HG02870 (cell line): ENCODE data around the gene ARHGAP6.
"Not testable (repeated sequence)": the region's sequence is repeated elsewhere in the genome, so short reads cannot be mapped to it uniquely, and the experiment has no call there.

Experiments used
- ATAC-seq: cut with Tn5 transposase; IDR thresholded peaks from one replicate; pipeline ENCODE4 v1.9.1; 2021; ENCODE audit warnings: mild to moderate bottlenecking, moderate library complexity; ENCODE audit not compliant: unreplicated experiment

Gene ARHGAP6

DNA sequence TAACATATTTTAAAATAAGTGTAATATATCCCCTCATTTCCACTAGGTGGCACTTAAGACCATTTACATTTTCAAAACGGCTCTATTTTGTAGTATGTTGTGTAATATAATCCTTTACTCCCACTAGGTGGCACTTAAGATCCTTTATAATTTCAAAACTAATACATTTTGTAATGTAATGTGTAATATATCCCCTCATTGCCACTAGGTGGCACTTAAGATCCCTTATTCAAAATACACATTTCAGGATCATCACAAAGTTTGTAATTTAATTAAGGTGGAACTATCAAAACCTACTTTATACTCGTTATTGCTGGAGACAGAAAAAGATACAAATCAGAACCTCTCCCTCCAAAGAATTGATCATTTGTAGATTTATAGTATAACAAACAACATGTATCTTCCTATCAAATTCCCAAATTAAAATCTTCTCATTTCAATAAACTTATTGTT lies 132.5 kb downstream of the ARHGAP6 start:
- peak; percentile 89 for ATAC-seq

DNA sequence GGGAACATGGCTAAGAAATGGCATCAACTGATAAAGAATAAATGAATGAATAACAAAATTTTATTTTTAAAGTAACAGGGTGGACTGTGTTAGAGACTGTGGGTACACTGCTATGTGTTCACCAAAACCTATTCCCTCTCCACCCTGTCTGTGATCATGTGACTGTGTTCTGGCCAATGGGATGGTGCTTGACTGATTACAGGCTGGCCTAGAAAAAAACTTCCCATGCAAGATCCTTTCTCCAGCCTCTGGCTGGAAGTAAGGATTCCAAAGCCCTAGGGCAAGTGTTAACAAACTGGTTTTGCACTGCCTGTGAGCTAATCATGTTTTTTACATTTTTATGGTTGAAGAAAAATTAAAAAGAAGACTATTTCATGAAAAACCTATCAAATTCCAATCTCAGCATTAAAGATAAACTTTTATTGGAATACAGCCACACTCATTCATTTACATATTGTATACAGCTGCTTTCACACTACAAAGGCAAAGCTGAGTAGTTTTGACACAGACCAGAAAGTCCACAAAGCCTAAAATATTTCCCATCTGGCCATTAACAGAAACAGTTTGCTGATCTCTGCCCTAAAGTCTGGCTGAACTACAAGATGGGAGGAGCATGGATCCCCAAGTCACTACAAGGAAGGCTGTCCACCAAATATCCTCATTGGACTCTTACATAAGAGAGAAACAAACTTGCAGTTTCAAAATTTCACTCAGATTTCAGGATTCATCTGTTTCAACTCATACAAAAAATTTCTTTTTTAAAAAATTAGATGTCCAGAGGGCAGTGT lies 133.2 kb downstream of the ARHGAP6 start:
- ATAC-seq = no peak

DNA sequence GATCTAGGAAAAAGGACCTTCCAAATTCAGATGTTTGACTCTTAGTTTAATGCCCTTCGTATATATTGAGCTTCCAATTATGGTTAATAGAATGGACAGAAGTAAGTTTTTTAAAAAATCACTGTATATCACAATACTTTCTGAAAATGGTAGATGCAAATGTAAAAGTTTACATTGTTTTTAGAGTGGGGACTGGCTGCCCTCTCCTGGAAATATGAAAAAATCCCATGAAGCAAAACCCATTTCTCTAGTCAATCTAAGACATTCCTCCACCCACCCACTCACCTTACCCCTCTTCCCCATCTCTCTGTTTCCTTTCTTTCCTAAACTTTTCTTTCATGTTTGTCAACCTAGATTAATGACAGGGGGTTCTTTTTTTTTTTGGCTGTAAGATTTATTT lies 134.5 kb downstream of the ARHGAP6 start:
- no peak for ATAC-seq

DNA sequence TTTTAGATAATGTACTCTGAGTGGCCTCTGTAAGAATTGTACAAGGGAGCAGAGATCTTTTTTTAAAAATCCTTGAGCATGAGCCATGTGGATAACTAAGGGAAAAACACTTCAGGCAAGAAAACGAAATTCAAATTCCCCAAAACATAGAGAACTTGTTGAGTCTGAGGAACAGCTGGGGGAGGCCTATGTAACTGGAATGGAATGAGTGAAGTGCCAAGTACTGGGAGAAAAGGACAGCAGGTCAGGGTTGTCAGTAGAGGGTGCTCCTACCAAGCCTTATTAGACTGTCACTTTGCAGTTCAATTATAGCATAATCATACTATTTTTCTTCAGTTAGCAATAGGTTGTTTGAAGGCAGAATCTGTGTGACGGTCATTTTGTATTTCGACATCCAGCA lies 135.1 kb downstream of the ARHGAP6 start:
- ATAC-seq = no peak

DNA sequence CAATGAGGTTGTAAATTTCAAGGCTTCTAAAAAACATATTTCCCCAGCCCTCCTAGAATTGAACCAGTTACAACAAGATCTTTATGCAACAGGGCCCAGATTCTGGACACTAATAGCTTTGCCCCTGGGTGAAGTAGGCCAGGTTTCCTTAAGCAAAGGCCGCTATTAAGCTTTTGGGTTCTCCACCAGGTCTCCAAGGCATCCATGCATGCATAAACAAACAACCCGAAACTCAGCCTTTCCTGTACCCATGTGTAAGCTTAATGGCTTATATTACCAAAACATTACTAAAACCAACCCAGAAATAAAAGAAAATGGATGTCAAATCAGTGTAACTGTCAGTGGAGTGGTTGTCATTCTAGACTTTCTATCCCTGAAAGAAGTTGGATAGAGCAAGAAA lies 137.1 kb downstream of the ARHGAP6 start:
- no peak for ATAC-seq

DNA sequence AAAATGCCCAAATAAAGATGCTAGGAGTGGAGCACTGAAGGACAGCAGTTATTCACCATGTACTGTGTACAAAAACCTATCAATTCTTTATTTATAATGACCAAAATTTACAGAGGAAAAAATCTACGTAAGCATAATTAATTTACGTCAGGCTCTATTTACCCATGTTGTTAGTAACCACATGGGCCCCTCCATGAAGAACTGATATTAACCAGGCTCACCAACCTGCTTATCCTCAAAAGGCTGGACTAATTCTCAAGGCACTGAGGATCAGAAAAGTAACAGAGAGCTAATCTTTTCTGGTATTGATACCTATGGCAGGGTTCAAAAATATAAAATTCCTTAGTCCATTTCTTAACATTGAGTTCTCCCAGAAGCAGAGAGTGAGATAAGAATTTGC lies 140.0 kb downstream of the ARHGAP6 start:
- ATAC-seq = no peak

DNA sequence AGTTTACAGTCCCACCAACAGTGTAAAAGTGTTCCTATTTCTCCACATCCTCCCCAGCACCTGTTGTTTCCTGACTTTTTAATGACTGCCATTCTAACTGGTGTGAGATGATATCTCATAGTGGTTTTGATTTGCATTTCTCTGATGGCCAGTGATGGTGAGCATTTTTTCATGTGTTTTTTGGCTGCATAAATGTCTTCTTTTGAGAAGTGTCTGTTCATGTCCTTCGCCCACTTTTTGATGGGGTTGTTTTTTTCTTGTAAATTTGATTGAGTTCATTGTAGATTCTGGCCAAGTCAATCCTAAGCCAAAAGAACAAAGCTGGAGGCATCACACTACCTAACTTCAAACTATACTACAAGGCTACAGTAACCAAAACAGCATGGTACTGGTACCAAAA lies 146.5 kb downstream of the ARHGAP6 start:
- ATAC-seq = not testable (repeated sequence)

DNA sequence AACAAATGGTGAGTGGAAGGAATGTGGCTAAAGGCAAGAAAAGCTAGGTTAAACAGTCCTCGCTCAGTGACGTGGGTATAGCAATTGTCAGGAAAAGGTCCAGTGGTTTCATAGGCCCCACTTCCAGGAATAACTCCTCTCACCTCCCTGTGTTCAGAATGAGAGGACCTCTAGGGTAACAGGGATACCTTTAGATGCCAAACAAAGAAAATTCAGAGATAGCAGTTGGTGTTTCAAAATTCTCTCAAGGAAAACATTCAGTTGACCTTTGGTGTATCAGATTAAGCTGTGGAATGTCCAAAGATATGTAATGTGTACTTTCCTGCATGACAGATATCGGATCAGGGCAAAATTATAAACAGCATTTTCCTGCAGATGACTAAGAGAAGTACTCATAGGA lies 155.9 kb downstream of the ARHGAP6 start:
- no peak for ATAC-seq

DNA sequence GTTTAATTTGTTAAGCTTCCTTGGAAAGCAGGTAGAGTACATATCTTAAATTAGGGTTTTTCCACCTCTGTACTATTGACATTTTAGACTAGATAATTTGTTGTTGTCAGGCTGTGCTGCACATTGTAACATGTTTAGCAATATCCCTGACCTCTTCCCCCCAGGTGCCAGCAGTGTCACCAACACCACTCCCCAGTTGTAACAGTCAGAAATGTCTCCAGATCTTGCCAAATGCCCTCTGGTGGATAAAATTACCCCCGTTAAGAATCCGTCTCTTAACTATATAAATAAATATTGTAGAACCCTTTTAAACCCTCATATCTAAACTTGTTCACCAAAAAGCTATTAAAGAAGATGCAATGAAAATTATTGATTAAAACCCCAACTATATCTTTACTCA lies 161.5 kb downstream of the ARHGAP6 start:
- ATAC-seq = no peak

DNA sequence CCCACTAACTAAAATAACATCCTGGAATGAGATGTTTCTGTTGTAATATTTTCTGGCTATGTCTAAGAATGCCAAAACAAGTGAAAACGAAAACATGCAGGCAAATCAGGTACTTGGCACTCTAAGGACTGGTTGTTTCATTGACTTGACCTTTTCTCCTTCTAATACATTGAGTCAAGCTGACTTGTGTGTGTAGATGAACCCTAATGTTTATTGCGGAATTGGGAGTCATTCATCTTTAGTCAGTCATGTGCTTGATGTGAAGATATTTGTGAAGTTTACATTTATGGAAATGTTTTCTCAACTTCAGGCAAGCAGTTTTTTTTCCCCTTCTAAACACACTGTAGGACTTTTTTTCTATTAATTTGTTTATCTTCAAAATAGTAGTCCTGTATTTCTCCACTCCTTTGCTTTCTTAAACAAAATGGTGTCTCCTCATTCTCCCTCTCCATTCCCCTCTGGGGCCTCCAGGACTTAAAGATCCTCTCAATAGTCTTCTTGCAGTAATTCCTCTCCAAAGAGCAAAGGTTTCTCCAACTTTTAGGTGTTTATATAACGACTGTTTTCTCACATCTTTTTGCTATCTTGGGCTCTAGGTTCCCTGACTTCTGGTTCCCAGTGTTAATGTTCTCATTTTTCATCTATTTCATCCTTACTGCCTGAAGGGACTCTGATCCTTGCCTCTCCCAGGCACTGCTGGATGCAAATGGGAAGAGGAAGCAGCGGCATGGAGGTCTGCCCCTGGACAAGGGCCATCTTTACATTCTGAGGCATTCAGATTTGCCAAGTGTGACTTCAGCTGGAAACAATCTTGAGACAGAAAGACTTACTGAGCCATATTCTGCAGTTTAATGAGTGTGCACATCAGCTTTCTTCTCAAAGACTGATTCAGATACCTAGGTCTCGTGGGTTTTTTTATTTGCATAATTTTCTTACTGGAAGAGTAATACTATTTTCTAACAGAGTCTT lies 166.4 kb downstream of the ARHGAP6 start:
- ATAC-seq = no peak

DNA sequence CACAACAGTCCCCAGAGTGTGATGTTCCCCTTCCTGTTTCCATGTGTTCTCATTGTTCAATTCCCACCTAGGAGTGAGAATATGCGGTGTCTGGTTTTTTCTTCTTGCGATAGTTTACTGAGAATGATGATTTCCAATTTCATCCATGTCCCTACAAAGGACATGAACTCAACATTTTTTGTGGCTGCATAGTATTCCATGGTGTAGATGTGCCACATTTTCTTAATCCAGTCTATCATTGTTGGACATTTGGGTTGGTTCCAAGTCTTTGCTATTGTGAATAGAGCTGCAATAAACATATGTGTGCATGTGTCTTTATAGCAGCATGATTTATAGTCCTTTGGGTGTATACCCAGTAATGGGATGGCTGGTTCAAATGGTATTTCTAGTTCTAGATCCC lies 174.3 kb downstream of the ARHGAP6 start:
- not testable (repeated sequence) for ATAC-seq

DNA sequence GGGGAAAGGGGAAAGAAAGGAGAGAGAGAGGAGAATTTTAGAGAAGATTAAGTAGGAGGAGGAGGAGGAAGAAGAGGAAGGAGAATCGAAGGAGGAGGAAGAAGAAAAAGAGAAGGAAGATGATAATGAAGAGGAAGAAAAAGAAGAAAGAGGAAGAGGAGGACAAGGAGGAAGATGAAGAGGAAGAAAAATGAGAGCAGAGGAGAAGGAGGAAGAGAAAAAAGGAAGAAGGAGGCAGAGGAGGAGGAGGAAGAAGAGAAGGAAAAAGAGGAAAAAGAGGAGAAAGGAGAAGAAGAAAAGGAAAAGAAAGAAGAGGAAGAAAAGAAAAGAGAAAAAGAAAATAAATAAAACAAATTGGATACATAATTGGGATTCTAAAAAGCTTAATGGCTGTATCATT lies 181.4 kb downstream of the ARHGAP6 start:
- ATAC-seq = no peak

DNA sequence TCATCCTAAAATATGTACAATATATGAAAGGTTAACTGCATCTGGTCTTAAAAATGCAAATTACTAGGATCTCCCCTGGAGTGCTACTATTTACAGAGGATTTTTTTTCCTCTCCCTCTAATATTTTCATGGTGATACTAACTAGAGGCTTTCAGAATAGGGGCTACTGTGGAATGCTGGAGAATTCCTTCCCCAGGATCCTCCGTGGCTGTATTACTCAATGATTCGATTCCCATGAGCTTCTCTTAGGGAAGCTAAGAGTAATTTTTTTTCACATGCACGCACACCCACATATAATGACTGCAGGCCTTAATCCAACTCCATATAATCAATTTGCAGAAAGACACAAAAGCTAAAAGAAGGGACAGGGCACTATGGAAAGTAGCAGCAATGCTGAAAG lies 184.7 kb downstream of the ARHGAP6 start:
- no peak for ATAC-seq

DNA sequence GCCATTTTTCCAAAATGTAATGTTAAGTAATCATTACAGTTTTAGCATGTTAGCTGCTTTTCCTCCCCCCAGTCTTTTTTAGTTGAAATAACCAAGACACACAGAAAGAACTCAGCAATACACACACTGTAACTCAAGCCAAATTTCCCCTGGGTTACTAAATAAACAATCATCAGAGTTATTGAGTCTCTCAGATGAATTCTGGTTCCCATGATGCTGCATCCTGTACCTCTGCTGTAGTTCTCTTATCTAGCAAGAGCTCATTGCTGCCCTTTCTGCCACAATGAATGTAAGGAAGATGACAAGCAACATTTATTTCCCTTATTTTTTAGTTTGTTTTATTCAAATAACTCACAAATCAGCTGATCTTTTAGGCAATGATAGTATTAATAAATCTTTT lies 185.1 kb downstream of the ARHGAP6 start:
- ATAC-seq = no peak

DNA sequence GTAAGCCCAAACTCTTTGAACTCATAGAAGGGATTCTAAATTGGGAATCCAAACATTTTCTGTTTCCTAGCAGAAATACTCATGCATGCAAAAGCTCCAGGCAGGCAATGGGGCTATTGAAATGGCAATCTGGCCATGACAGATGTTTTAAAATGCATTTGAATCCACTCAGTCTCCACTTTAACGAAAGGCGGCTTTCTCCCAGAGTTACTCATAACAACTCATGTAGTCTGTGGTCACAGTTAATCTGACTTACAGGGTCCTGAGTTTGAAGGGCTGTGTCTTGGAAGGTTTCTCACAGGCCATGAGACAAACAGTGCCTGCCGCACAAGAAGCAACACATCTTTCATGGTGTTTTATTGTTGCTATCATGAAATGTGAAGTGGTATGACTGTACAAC lies 186.8 kb downstream of the ARHGAP6 start:
- no peak for ATAC-seq

DNA sequence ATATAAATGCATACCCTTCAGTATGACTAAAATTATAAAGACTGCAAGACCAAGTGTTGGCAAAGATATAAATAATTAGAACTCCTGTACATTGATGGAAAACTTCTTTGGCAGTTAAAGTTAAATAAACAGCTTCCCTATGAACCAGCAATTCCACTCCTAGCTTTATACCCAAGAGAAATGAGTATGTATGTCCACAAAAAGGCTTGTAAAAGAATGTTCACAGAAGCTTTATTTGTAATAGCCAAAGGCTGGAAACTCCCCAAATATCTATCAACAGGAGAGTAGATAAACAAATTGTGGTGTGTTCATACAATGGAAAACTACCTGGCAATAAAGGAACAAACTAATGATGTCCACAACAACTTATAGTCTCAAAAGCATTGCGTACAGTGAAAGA lies 187.7 kb downstream of the ARHGAP6 start:
- ATAC-seq = no peak

DNA sequence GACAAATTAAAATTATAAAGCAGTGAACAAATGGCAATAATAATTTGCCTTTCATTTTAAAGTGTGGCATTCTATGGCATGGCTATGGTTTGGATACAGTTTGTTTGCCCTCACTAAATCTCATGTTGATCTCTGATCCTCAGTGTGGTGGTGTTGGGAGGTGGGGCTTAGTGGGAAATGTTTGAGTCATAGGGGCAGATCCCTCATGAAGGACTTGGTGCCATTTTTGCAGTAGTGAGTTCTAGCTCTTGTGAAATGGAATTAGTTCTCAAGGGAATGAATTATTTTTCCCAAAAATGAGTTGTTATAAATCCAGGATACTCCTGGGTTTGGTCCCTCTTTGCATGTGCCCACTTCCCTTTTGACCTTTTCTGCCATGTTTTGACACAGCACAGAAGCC lies 191.1 kb downstream of the ARHGAP6 start:
- no peak for ATAC-seq

DNA sequence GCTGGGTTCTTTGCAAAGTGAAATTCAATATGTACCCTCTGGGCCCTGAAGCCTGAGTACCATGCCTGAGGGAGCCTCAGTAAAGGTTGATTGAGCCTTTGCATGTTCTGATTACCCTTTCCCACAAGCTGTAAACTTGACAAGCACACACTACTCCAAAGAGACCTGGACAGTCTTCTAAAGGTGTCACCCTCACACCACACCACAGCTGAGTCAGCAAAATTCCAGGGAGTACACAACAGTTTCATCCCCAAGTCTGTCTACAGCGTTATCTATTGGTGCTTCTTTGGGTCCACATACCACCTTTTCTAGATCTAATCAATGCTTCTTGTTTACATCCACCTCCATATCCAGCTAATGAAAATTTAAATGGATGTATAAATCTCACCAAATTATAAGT lies 191.7 kb downstream of the ARHGAP6 start:
- ATAC-seq = no peak

DNA sequence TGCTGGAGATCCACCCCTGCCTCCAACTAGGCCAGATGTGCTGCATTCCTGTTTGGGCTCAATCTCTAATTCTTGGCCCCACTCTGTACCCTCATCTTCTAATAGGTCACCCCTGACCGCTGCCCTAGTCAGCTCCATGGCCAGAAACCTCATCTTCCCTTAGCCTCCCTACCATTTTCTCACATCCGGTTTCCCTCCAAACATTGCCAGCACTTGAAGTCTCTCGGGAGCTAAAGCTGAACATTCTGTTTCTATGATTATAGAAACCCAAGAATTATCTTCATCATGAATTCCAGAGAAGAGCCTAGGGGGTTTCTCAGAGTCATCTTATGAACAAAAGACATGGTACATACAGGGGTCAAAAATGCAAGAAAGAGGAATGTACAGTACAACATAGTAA lies 192.8 kb downstream of the ARHGAP6 start:
- no peak for ATAC-seq

DNA sequence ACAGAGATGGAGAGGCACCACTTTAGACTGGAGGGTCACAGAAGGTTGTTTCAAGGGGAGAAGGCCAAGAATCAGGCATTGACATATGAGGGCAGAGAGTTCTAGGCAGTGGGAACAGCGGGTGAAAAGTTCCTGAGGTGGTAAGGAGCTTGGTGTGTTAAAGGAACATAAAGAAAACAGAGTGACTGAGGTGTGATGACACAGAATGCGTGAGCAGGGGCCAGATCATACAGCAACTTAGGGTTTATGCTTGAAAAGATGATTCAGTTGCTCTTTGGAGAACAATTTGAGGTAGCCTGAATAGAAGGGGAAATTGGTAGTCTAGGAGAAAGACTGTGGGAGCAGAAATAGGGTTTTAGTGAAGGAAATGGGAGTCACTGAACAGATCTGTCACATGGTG lies 193.3 kb downstream of the ARHGAP6 start:
- no peak for ATAC-seq

DNA sequence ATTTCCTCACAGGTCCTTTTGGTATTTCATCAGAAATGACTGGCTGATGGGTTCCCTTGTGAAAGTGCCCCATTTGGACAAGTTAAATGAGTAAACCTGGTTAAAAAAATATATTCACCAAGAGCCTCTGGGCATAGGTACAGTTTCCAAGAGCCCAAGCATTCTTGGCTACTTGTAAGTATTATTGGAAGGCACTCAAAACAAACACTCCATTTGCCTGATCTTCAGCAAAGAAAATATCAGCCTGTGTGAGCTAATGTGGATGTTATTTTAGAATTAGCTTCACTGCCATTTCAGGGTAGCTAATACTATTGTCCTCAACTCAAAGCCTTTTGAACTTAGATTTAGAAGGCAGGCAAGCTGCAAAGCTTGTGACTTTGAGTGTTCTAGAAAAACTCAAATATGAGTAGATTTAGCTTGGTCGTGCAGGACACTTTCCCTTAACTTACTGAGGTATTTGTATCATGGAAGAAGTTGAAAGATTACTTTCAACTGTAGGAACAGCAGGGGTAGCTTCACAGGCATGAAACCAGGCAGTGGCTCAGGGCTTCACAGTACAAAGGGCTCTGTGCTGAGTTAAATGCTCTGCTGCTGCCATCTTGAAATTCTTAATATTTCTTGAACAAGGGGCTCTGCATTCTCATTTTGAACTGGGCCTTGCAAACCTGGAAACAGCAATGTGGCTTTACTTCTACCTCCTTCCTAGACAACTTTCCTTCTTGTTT lies 195.3 kb downstream of the ARHGAP6 start:
- ATAC-seq = no peak
